Neutrophil (primary cell): ENCODE results near the gene GPC6.

Experiments used
- H3K27ac ChIP-seq: fragments of 200-600 bp; sonication (generic); 2 replicates; pipeline ENCODE4 v1.5.1; 2016; ENCODE audit warnings: mild to moderate bottlenecking, moderate library complexity
- H3K27me3 ChIP-seq: fragments of 200-600 bp; sonication (generic); 2 replicates; pipeline ENCODE4 v1.6.0; 2016; ENCODE audit warnings: mild to moderate bottlenecking
- H3K36me3 ChIP-seq: fragments of 200-600 bp; sonication (generic); 2 replicates; pipeline ENCODE4 v1.5.1; 2017
- H3K4me1 ChIP-seq, 2 experiments: fragments of 200-600 bp in 1 of 2; sonication (generic) in 1 of 2; 1 replicate in 1 of 2; 2 replicates in 1 of 2; pipeline versions ENCODE4 v1.5.1 to v1.6.1; 2013 to 2016; ENCODE audit warnings: low read depth in 1 of 2, low read length in 1 of 2, mild to moderate bottlenecking in 1 of 2, moderate library complexity in 1 of 2; ENCODE audit not compliant: control insufficient read depth in 1 of 2, insufficient read depth in 1 of 2
- H3K4me3 ChIP-seq, 2 experiments: fragments of 200-600 bp in 1 of 2; sonication (generic) in 1 of 2; 1 replicate in 1 of 2; 2 replicates in 1 of 2; pipeline ENCODE4 v1.5.1; 2013 to 2016; ENCODE audit warnings: low read depth in 1 of 2, low read length in 1 of 2, mild to moderate bottlenecking in 1 of 2, moderate library complexity in 1 of 2
- H3K9me3 ChIP-seq: fragments of 200-600 bp; sonication (generic); 2 replicates; pipeline ENCODE4 v1.5.1; 2016
- CTCF ChIP-seq: fragments of 200-600 bp; sonication (generic); IDR thresholded peaks from 2 replicates; pipeline ENCODE4 v1.5.1; 2016; ENCODE audit warnings: antibody characterized with exemption

GPC6 gene

GRCh38 chr13:94272038-94272437 lies 1045.4 kb downstream of the GPC6 start:
- no peaks in the 10 kb centered on the region for H3K9me3 ChIP-seq
- no peak for TF ChIP-seq CTCF
- H3K27ac ChIP-seq, result no peak overlapping the region

GRCh38 chr13:94280349-94280748 lies 1053.7 kb downstream of the GPC6 start:
- H3K4me3 ChIP-seq, result no peak overlapping the region
- H3K27ac ChIP-seq, result no peak overlapping the region
- H3K9me3 ChIP-seq, result peaks cover 3% of the 10 kb centered on the region
- peaks cover 2 to 6% of the 10 kb centered on the region in 2 experiments for H3K4me1 ChIP-seq
- H3K27me3 ChIP-seq, result no peaks in the 10 kb centered on the region
- TF ChIP-seq CTCF, result no peak
- no peaks in the 10 kb centered on the region for H3K36me3 ChIP-seq

More at GRCh38 chr13:94272038-94272437, 1045.4 kb downstream of the GPC6 start:
- Histone ChIP-seq H3K36me3 (no peaks in the 10 kb centered on the region), H3K27me3 (no peaks in the 10 kb centered on the region), H3K4me3 (no peak overlapping the region), H3K4me1 (peaks cover 6 to 10% of the 10 kb centered on the region in 2 experiments)

- Histone ChIP-seq H3K36me3 (no peaks in the 10 kb centered on the region), H3K9me3 (peaks cover 3% of the 10 kb centered on the region), H3K27me3 (no peaks in the 10 kb centered on the region), H3K4me3 (no peak overlapping the region), H3K27ac (no peak overlapping the region), H3K4me1 (peaks cover 2 to 6% of the 10 kb centered on the region in 2 experiments)
- TF ChIP-seq CTCF, result no peak
These were observed 1054.2 kb downstream of the GPC6 start for GRCh38 chr13:94280845-94281244.

- no peak overlapping the region for H3K27ac ChIP-seq
- TF ChIP-seq CTCF, result no peak
- no peaks in the 10 kb centered on the region for H3K27me3 ChIP-seq
- no peak overlapping the region for H3K4me3 ChIP-seq
- H3K4me1 ChIP-seq, result peaks cover 2 to 6% of the 10 kb centered on the region in 2 experiments
- peaks cover 3% of the 10 kb centered on the region for H3K9me3 ChIP-seq
- H3K36me3 ChIP-seq, result no peaks in the 10 kb centered on the region
These were observed 1060.0 kb downstream of the GPC6 start for GRCh38 chr13:94286581-94286980.

GRCh38 chr13:94291631-94292322 lies 1065.2 kb downstream of the GPC6 start:
- H3K9me3 ChIP-seq, result no peaks in the 10 kb centered on the region
- no peaks in the 10 kb centered on the region for H3K36me3 ChIP-seq
- no peaks in the 10 kb centered on the region for H3K27me3 ChIP-seq
- H3K4me3 ChIP-seq, result no peak overlapping the region
- H3K4me1 ChIP-seq, result no peaks in the 10 kb centered on the region
- TF ChIP-seq CTCF, result no peak
- H3K27ac ChIP-seq, result no peak overlapping the region

- Histone ChIP-seq H3K4me3 (no peak overlapping the region), H3K27ac (no peak overlapping the region), H3K4me1 (no peaks in the 10 kb centered on the region), H3K27me3 (no peaks in the 10 kb centered on the region), H3K36me3 (no peaks in the 10 kb centered on the region), H3K9me3 (no peaks in the 10 kb centered on the region)
- TF ChIP-seq CTCF, result no peak
These were observed 1065.7 kb downstream of the GPC6 start for GRCh38 chr13:94292323-94292640.
